Measurements from ENCODE around the gene AEBP1. TPM values are rescaled to one million over a fixed set of nuclear protein-coding genes. Genes with fewer than 3 reads are reported as not detected.

AEBP1 gene
- total RNA-seq, 4 donors from 2014 or later = 38.9 to 151 (median 57.6) TPM

DNA sequence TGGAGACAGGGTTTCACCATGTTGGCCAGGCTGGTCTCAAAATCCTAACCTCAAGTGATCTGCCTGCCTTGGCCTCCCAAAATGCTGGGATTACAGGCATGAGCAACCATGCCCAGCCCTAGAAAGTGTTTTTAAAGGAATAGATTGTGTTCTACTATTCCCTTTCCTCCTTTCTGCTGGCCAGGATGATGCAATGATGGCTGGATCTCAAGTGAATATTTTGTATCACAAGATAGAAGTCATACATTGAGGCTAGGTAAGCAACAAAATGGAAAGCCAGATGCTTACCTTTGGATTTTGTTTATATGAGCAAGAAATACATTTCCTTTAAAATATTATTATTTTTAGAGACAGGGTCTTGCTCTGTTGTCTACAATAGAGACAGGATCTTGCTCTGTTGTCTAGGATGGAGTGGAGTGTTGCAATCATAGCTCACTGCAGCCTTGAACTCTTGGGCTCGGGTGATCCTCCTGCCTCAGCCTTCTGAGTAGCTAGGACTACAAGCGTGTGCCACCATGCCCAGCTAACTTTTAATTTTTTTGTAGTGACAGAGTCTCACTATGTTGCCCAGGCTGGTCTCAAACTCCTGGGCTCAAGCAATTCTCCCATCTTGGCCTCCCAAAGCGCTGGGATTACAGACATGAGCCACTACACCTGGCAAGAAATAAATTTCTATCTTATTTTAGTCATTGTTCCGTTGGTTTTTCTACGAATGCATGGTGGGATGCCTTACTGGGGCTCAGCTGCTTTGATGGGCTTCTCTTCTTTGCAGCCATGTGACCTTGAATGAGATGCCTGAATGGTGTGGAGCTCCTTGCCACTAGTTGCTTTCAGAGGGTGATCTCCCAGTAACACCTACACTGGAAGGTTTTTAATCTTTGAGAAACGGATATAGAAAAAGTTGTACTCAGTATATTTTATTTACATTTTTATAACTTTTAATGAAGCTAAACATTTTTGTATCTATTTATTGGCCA, 5.8 kb upstream of the AEBP1 start:
- intact Hi-C loops (cut with DNase I) = no loop called here
- WGBS, 2 donors = 90 to 94% methylated on average over 6 of the region's 6 CpGs
- peaks cover 0 to 4% of the 10 kb centered on the region in 2 donors for H3K4me1 ChIP-seq

DNA sequence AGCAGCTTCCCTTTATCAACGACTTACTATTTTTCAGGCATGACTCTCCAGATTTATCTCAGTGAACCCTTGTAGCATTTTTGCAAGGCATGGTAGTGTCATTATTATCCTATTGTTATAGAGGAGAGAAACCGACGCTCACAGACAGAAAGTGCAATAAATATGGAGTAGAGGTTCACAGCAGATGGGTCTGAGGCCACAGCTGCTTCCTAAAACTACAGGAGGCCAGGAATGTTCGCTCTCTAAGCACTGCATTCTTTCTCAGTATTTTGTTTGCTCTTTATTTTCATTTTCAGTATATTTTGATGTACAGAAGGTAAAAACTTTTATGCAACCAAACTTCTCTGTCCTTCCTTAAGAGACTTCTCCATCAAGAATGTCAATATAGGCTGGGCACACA, 4.5 kb upstream of the AEBP1 start:
- intact Hi-C loops (cut with DNase I) = no loop called here
- H3K27me3 ChIP-seq = no peaks in the 10 kb centered on the region
- no peak for TF ChIP-seq POLR2A (IDR thresholded peaks at IDR 0.05)
- TF ChIP-seq, protein P1, sequence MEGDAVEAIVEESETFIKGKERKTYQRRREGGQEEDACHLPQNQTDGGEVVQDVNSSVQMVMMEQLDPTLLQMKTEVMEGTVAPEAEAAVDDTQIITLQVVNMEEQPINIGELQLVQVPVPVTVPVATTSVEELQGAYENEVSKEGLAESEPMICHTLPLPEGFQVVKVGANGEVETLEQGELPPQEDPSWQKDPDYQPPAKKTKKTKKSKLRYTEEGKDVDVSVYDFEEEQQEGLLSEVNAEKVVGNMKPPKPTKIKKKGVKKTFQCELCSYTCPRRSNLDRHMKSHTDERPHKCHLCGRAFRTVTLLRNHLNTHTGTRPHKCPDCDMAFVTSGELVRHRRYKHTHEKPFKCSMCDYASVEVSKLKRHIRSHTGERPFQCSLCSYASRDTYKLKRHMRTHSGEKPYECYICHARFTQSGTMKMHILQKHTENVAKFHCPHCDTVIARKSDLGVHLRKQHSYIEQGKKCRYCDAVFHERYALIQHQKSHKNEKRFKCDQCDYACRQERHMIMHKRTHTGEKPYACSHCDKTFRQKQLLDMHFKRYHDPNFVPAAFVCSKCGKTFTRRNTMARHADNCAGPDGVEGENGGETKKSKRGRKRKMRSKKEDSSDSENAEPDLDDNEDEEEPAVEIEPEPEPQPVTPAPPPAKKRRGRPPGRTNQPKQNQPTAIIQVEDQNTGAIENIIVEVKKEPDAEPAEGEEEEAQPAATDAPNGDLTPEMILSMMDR (IDR thresholded peaks at IDR 0.05) = no peak
- no peak overlapping the region for H3K27ac ChIP-seq
- 76 to 78% methylated on average over 4 of the region's 4 CpGs for WGBS, 2 donors
- DNase-seq = no peak
- H3K9me3 ChIP-seq = no peaks in the 10 kb centered on the region
- H3K4me3 ChIP-seq (replicated peaks in 1 of 3) = no peak overlapping the region
- no peaks in the 10 kb centered on the region for H3K36me3 ChIP-seq
- H3K4me1 ChIP-seq = peaks cover 0 to 8% of the 10 kb centered on the region in 2 donors

More for the DNA sequence above, 5.8 kb upstream of the AEBP1 start:
- Histone ChIP-seq H3K27me3 (no peaks in the 10 kb centered on the region), H3K36me3 (no peaks in the 10 kb centered on the region), H3K27ac (no peak overlapping the region), H3K4me3 (replicated peaks in 1 of 3) (no peak overlapping the region), H3K9me3 (no peaks in the 10 kb centered on the region)
- TF ChIP-seq, protein P1 (IDR thresholded peaks at IDR 0.05) = no peak
- DNase-seq = no peak

DNA sequence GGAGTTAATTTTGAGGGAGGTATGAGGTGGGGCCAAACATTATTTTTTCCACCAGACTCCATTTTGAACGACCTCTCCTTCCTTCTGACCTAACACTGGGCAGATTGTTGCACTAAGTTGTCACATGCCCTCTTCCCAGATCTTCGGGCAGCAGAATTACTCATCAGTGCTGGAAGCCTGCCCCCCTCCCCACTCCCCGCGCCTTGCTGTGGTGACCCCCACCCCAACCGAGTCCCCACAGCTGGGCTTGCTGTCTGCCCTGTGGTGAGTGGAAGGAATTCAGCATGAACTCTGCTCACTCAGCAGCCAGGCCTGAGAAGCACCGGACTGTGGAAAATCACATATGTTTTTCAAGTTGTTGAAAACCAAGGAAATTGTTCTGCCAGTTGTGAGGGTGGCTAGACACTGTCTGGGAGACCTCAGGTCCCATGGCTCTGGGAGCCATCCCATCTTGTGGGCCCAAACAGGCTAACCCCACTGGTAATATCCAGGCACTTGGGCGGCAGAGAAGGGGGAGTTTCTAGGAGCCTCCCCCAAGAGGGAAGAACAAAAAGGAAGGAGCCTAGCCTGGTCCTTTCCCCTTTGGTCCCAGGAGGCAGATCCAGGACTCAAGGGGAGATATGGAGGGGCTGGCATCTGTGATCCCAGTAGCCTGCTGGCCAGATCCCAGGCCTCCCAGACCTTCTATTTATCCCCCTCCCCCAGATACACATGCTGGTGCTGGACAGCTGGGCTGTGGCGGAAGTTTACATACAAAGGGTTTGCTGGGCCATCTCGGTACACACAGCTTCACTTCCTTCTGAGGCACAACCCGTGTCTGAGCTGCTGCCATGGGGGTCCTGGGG, 3.5 kb upstream of the AEBP1 start:
- Histone ChIP-seq H3K36me3 (no peaks in the 10 kb centered on the region), H3K27me3 (no peaks in the 10 kb centered on the region), H3K27ac (peak overlapping the region; percentile 50 to 72 (median 53)), H3K9me3 (no peaks in the 10 kb centered on the region), H3K4me3 (replicated peaks in 1 of 3) (no peak overlapping the region), H3K4me1 (peaks cover 0 to 13% of the 10 kb centered on the region in 2 donors)
- intact Hi-C loops (cut with DNase I) = no loop called here
- TF ChIP-seq, protein P1 (IDR thresholded peaks at IDR 0.05) = no peak
- TF ChIP-seq POLR2A (IDR thresholded peaks at IDR 0.05) = no peak
- 60 to 63% methylated on average over 9 to 10 of the region's 10 CpGs for WGBS, 2 donors
- no peak for DNase-seq

DNA sequence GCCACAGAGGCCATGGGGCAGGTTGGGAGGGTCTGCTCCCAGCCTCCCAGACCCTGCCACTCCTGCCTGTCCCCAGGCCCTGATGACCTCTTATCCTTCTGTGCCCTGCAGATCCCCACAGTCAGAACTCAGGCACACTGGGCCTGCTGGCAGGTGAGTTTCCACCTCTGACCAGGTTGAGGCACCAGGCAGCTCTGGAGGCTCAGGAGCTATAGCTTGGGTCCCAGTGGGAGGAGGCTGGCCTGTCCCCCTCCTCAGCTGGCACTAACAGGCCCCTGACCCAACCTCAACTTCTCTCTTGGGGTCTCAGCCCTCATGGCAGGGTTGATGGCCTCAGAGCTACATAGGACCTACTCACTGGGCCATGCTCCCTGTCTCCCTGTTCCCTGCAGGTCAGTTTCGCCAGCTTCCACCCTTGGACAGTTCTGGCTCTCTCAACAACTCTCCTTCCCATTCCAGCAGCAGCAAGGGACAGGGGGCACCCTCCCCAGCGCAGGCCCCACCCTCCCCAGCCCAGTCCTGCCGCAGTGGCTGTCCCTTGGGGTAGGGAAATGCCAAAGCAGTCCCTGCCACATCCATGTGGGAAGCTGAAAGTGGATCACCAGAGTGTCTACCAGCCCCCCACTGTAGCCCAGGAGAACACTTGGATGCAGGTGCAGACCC, 2.7 kb upstream of the AEBP1 start:
- H3K4me3 ChIP-seq (replicated peaks in 1 of 3) = no peak overlapping the region
- DNase-seq = no peak
- H3K36me3 ChIP-seq = no peaks in the 10 kb centered on the region
- no peaks in the 10 kb centered on the region for H3K27me3 ChIP-seq
- peaks cover 0 to 14% of the 10 kb centered on the region in 2 donors for H3K4me1 ChIP-seq
- intact Hi-C loops (cut with DNase I) = no loop called here
- peak overlapping the region; percentile 2 to 72 (median 26) for H3K27ac ChIP-seq
- 97 to 100% methylated on average over 1 to 3 of the region's 3 CpGs for WGBS, 2 donors
- TF ChIP-seq, protein P1 (IDR thresholded peaks at IDR 0.05) = no peak
- no peak for TF ChIP-seq POLR2A (IDR thresholded peaks at IDR 0.05)
- no peaks in the 10 kb centered on the region for H3K9me3 ChIP-seq
